ENCODE measurements around the gene MGRN1. TPM values are rescaled to one million over a fixed set of nuclear protein-coding genes. Genes with fewer than 3 reads are reported as not detected.

The MGRN1 gene
- total and polyA plus RNA-seq, 2 donors from 2014 or later: 19.7 to 90.8 TPM

GRCh38 chr16:4676831-4677230, 52.2 kb downstream of the MGRN1 start:
- peaks cover 0 to 16% (median 12%) of the 10 kb centered on the region in 3 donors for H3K4me1 ChIP-seq (ENCODE audit: control insufficient read depth in 2 of 3, insufficient read depth in 2 of 3, low read depth in 1 of 3, low read length in 3 of 3)
- intact Hi-C loops (cut with DNase I): no loop called here
- no peak for TF ChIP-seq CTCF (IDR thresholded peaks at IDR 0.05; ENCODE audit: borderline replicate concordance, extremely low read depth, insufficient read depth)
- FAIRE-seq: no peak
- H3K27ac ChIP-seq (ENCODE audit: low read depth in 2 of 2, low read length in 2 of 2): no peak overlapping the region
- H3K9ac ChIP-seq (ENCODE audit: low read length in 3 of 3): no peak overlapping the region
- H3K27me3 ChIP-seq (ENCODE audit: control insufficient read depth, insufficient read depth, low read length): no peaks in the 10 kb centered on the region
- peaks cover 0 to 6% (median 6%) of the 10 kb centered on the region in 3 donors for H3K36me3 ChIP-seq (ENCODE audit: control insufficient read depth in 2 of 3, insufficient read depth in 3 of 3, low read length in 3 of 3)
- no peak for DNase-seq
- no peaks in the 10 kb centered on the region for H3K9me3 ChIP-seq (ENCODE audit: control insufficient read depth in 2 of 3, insufficient read depth in 1 of 3, low read length in 3 of 3)
- no peak overlapping the region for H3K4me3 ChIP-seq (ENCODE audit: low read length in 3 of 3)

DNA sequence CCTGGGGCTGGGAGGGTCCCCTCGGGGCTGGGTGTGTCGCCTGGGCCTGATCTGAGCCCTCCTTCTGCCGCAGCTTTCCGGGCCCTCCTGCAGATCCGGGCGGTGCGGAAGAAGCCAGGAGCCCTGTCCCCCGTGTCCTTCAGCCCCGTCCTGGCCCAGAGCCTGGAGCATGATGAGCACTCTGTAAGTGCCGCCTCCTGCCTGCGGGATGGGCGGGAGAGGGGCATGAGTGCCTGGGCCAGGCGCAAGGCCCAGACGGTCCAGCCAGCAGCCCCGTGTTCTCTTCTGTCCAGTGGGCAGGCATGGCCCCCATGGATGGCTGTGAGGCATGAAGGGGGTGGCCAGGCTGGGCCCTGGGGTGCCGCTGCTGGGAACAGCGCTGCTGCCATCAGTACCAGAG, 52.8 kb downstream of the MGRN1 start:
- Histone ChIP-seq H3K9ac (ENCODE audit: low read length in 3 of 3) (no peak overlapping the region), H3K4me1 (ENCODE audit: control insufficient read depth in 2 of 3, insufficient read depth in 2 of 3, low read depth in 1 of 3, low read length in 3 of 3) (peaks cover 0 to 16% (median 12%) of the 10 kb centered on the region in 3 donors), H3K4me3 (ENCODE audit: low read length in 3 of 3) (no peak overlapping the region), H3K36me3 (ENCODE audit: control insufficient read depth in 2 of 3, insufficient read depth in 3 of 3, low read length in 3 of 3) (peaks cover 0 to 7% (median 6%) of the 10 kb centered on the region in 3 donors), H3K27ac (ENCODE audit: low read depth in 2 of 2, low read length in 2 of 2) (no peak overlapping the region), H3K27me3 (ENCODE audit: control insufficient read depth, insufficient read depth, low read length) (no peaks in the 10 kb centered on the region), H3K9me3 (ENCODE audit: control insufficient read depth in 2 of 3, insufficient read depth in 1 of 3, low read length in 3 of 3) (no peaks in the 10 kb centered on the region)
- intact Hi-C loops (cut with DNase I): no loop called here
- FAIRE-seq (no peak), DNase-seq (no peak)
- no peak for TF ChIP-seq CTCF (IDR thresholded peaks at IDR 0.05; ENCODE audit: borderline replicate concordance, extremely low read depth, insufficient read depth)

- peaks cover 0 to 7% (median 6%) of the 10 kb centered on the region in 3 donors for H3K36me3 ChIP-seq (ENCODE audit: control insufficient read depth in 2 of 3, insufficient read depth in 3 of 3, low read length in 3 of 3)
- no peak for TF ChIP-seq CTCF (IDR thresholded peaks at IDR 0.05; ENCODE audit: borderline replicate concordance, extremely low read depth, insufficient read depth)
- H3K4me1 ChIP-seq (ENCODE audit: control insufficient read depth in 2 of 3, insufficient read depth in 2 of 3, low read depth in 1 of 3, low read length in 3 of 3): peaks cover 0 to 16% (median 12%) of the 10 kb centered on the region in 3 donors
- H3K9me3 ChIP-seq (ENCODE audit: control insufficient read depth in 2 of 3, insufficient read depth in 1 of 3, low read length in 3 of 3): no peaks in the 10 kb centered on the region
- no peak for DNase-seq
- H3K27ac ChIP-seq (ENCODE audit: low read depth in 2 of 2, low read length in 2 of 2): no peak overlapping the region
- no peak overlapping the region for H3K9ac ChIP-seq (ENCODE audit: low read length in 3 of 3)
- intact Hi-C loops (cut with DNase I): no loop called here
- no peaks in the 10 kb centered on the region for H3K27me3 ChIP-seq (ENCODE audit: control insufficient read depth, insufficient read depth, low read length)
- H3K4me3 ChIP-seq (ENCODE audit: low read length in 3 of 3): no peak overlapping the region
- FAIRE-seq: no peak
These were observed 53.4 kb downstream of the MGRN1 start for GRCh38 chr16:4677994-4678393.

DNA sequence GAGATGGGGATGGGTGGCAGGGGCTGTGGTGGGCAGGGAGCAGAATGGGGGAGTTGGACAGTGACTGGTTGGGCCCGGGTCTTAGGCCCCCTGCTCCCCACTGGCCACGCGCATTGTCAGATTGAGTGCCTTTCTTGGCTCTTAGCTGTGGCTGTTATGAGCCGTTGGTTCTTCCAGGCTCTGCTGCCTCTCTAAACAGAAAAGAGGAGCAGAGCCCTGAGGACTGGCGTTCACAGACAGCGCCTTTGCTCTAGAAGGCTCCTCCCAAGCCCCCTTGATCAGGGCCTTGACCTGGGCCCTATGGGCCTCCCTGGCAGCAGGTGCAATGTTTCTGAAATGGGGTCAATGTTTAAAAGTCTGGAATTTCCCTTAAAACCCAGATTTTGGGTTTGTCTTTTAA, 54.0 kb downstream of the MGRN1 start:
- Histone ChIP-seq H3K4me3 (ENCODE audit: low read length in 3 of 3) (no peak overlapping the region), H3K27ac (ENCODE audit: low read depth in 2 of 2, low read length in 2 of 2) (peak overlapping the region; percentile 51 to 64), H3K36me3 (ENCODE audit: control insufficient read depth in 2 of 3, insufficient read depth in 3 of 3, low read length in 3 of 3) (peaks cover 0 to 5% (median 4%) of the 10 kb centered on the region in 3 donors), H3K27me3 (ENCODE audit: control insufficient read depth, insufficient read depth, low read length) (no peaks in the 10 kb centered on the region), H3K9me3 (ENCODE audit: control insufficient read depth in 2 of 3, insufficient read depth in 1 of 3, low read length in 3 of 3) (no peaks in the 10 kb centered on the region), H3K4me1 (ENCODE audit: control insufficient read depth in 2 of 3, insufficient read depth in 2 of 3, low read depth in 1 of 3, low read length in 3 of 3) (peaks cover 0 to 16% (median 12%) of the 10 kb centered on the region in 3 donors), H3K9ac (ENCODE audit: low read length in 3 of 3) (no peak overlapping the region)
- intact Hi-C loops (cut with DNase I): no loop called here
- FAIRE-seq: no peak
- TF ChIP-seq CTCF (IDR thresholded peaks at IDR 0.05; ENCODE audit: borderline replicate concordance, extremely low read depth, insufficient read depth): no peak
- DNase-seq: no peak

Measured in kidney (tissue), 14 donors.